Tibial artery (tissue), 4 donors: Measurements from ENCODE around the gene MAGED4B.
"Not testable (repeated sequence)": the region's sequence is repeated elsewhere in the genome, so short reads cannot be mapped to it uniquely, and the experiment has no call there.

Source experiments
- DNase-seq, 2 donors: peaks; one replicate each; pipeline ENCODE4 v3.0.0-alpha.2; 2019
- H3K27ac ChIP-seq, 2 donors: fragments of 200-600 bp; sonication (generic) in 1 of 2; 1 replicate in 1 of 2; 2 replicates in 1 of 2; pipeline ENCODE4 v1.5.1; 2018 to 2019; ENCODE audit warnings: mild to moderate bottlenecking in 1 of 2
- H3K27me3 ChIP-seq, 2 donors: fragments of 200-600 bp; sonication (generic) in 1 of 2; one replicate each; pipeline versions ENCODE4 v1.5.1 to v1.6.0; 2016 to 2019
- H3K36me3 ChIP-seq, 3 donors: fragments of 200-600 bp; sonication (generic) in 2 of 3; one replicate each; pipeline ENCODE4 v1.5.1; 2016 to 2019; ENCODE audit warnings: mild to moderate bottlenecking in 2 of 3
- H3K4me1 ChIP-seq, 4 donors: fragments of 200-600 bp; sonication (generic) in 2 of 4; 1 replicate in 3 of 4; 2 replicates in 1 of 4; pipeline ENCODE4 v1.5.1; 2016 to 2019
- H3K4me3 ChIP-seq, 2 donors: fragments of 200-600 bp; sonication (generic) in 1 of 2; 1 replicate in 1 of 2; 2 replicates in 1 of 2; pipeline ENCODE4 v1.5.1; 2018 to 2019; ENCODE audit warnings: mild to moderate bottlenecking in 2 of 2
- H3K9me3 ChIP-seq, 3 donors: fragments of 200-600 bp; sonication (generic) in 1 of 3; one replicate each; pipeline ENCODE4 v1.5.1; 2016 to 2019
- CTCF ChIP-seq, 2 experiments: fragments of 200-600 bp in 1 of 2; fragments of 450-650 bp in 1 of 2; IDR thresholded peaks; one replicate each; pipeline ENCODE4 v1.5.1; 2017 to 2019; ENCODE audit warnings: antibody characterized with exemption in 2 of 2, mild to moderate bottlenecking in 1 of 2, moderate library complexity in 1 of 2
- intact Hi-C: fragments of 100-400 bp; cut with DNase I; formaldehyde crosslinking; loops from one replicate; pipeline ENCODE4 v1.15.0; 2023; ENCODE audit warnings: low total_unique reads

Gene MAGED4B

GRCh38 chrX:52068666-52069640 is at the start of gene MAGED4B:
TSS of gene MAGED4B (minus strand) at chrX:52069183. CDS start at chrX:52068172, 1,011 bp downstream.
- intact Hi-C loops, DNase-seq, H3K27me3 ChIP-seq, H3K27ac ChIP-seq, H3K4me1 ChIP-seq, H3K9me3 ChIP-seq, H3K36me3 ChIP-seq, H3K4me3 ChIP-seq: not testable (repeated sequence)

GRCh38 chrX:52118262-52118661 is 49.3 kb upstream of the MAGED4B start:
- TF ChIP-seq CTCF (IDR thresholded peaks at IDR 0.05), result no peak
- no peaks in the 10 kb centered on the region for H3K27me3 ChIP-seq
- DNase-seq, result no peak
- no peaks in the 10 kb centered on the region for H3K4me1 ChIP-seq
- no peak overlapping the region for H3K27ac ChIP-seq
- no peaks in the 10 kb centered on the region for H3K36me3 ChIP-seq
- peaks cover 0 to 5% (median 0%) of the 10 kb centered on the region in 3 donors for H3K9me3 ChIP-seq
- intact Hi-C loops, result no loop called here
- no peak overlapping the region for H3K4me3 ChIP-seq

GRCh38 chrX:52082578-52082977 is 13.6 kb upstream of the MAGED4B start:
- Histone ChIP-seq H3K9me3 (no peaks in the 10 kb centered on the region), H3K4me1 (no peaks in the 10 kb centered on the region), H3K4me3 (no peak overlapping the region), H3K36me3 (no peaks in the 10 kb centered on the region), H3K27ac (no peak overlapping the region), H3K27me3 (no peaks in the 10 kb centered on the region)
- intact Hi-C loops, result no loop called here
- DNase-seq, result no peak
- TF ChIP-seq CTCF (IDR thresholded peaks at IDR 0.05), result no peak

- intact Hi-C loops, result no loop called here
- no peak for DNase-seq
- no peak for TF ChIP-seq CTCF (IDR thresholded peaks at IDR 0.05)
- Histone ChIP-seq H3K27me3 (no peaks in the 10 kb centered on the region), H3K4me3 (no peak overlapping the region), H3K27ac (no peak overlapping the region), H3K9me3 (no peaks in the 10 kb centered on the region), H3K4me1 (no peaks in the 10 kb centered on the region), H3K36me3 (no peaks in the 10 kb centered on the region)
Measured at GRCh38 chrX:52078131-52078530, 9.1 kb upstream of the MAGED4B start.

- DNase-seq, intact Hi-C loops, H3K9me3 ChIP-seq, H3K27ac ChIP-seq, H3K36me3 ChIP-seq, H3K27me3 ChIP-seq, H3K4me1 ChIP-seq, H3K4me3 ChIP-seq: not testable (repeated sequence)
Measured at GRCh38 chrX:52042288-52042687, 26.7 kb downstream of the MAGED4B start.

- intact Hi-C loops, result no loop called here
Measured at GRCh38 chrX:52034211-52034610, 34.8 kb downstream of the MAGED4B start.

More at GRCh38 chrX:52034211-52034610, 34.8 kb downstream of the MAGED4B start:
- no peak for DNase-seq
- no peaks in the 10 kb centered on the region for H3K9me3 ChIP-seq
- no peak overlapping the region for H3K27ac ChIP-seq
- no peak for TF ChIP-seq CTCF (IDR thresholded peaks at IDR 0.05)
- H3K4me1 ChIP-seq, result no peaks in the 10 kb centered on the region
- no peaks in the 10 kb centered on the region for H3K27me3 ChIP-seq
- no peaks in the 10 kb centered on the region for H3K36me3 ChIP-seq
- H3K4me3 ChIP-seq, result no peak overlapping the region
